BLaER1 (cell line): ENCODE data around the gene ARSD.

Source experiments
- H3K27ac ChIP-seq: shearing (Covaris generic); formaldehyde crosslinking; 2 replicates; pipeline ENCODE4 v1.8.1; 2022
- H3K27me3 ChIP-seq: shearing (Covaris generic); formaldehyde crosslinking; 2 replicates; pipeline ENCODE4 v1.8.1; 2022
- H3K36me3 ChIP-seq: shearing (Covaris generic); formaldehyde crosslinking; 2 replicates; pipeline ENCODE4 v1.8.1; 2022
- H3K4me1 ChIP-seq: shearing (Covaris generic); formaldehyde crosslinking; 2 replicates; pipeline ENCODE4 v1.8.1; 2022
- H3K4me2 ChIP-seq: shearing (Covaris generic); formaldehyde crosslinking; 2 replicates; pipeline ENCODE4 v1.8.1; 2022
- H3K4me3 ChIP-seq: shearing (Covaris generic); formaldehyde crosslinking; 2 replicates; pipeline ENCODE4 v1.8.1; 2022
- H3K9ac ChIP-seq: shearing (Covaris generic); formaldehyde crosslinking; 2 replicates; pipeline ENCODE4 v1.8.1; 2022
- H3K9me3 ChIP-seq: shearing (Covaris generic); formaldehyde crosslinking; 2 replicates; pipeline ENCODE4 v1.8.1; 2022
- H4K20me1 ChIP-seq: shearing (Covaris generic); formaldehyde crosslinking; 2 replicates; pipeline ENCODE4 v1.8.1; 2022
- Cebpa-rat ChIP-seq: shearing (Covaris generic); IDR thresholded peaks from 2 replicates; pipeline ENCODE4 v1.8.1; 2022

ARSD gene

DNA sequence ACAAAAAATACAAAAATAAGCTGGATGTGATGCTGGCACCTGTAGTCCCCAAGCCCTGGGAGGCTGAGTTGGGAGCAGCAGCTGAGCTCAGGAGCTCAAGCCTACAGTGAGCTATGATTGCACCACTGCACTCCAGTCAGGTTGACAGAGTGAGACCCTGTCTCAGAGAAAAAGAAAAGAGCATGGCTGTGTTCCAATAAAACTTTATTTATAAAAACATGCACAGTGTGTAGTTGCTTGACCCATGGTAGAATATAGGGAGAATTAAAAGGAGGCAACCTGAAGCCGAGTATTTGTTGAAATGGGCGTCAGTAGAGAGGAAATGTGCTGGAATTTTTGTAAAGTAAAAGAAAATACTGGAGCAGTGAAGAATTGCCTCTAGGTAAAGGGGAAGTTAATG, 73.4 kb downstream of the ARSD start:
- Histone ChIP-seq H3K9ac (no peak overlapping the region), H3K4me2 (no peak overlapping the region), H3K27ac (no peak overlapping the region), H3K9me3 (peaks cover 10% of the 10 kb centered on the region), H4K20me1 (no peaks in the 10 kb centered on the region), H3K36me3 (peaks cover 16% of the 10 kb centered on the region), H3K4me3 (no peak overlapping the region), H3K27me3 (no peaks in the 10 kb centered on the region), H3K4me1 (peaks cover 9% of the 10 kb centered on the region)
- no peak for TF ChIP-seq Cebpa-rat

GRCh38 chrX:2854918-2855317, 74.2 kb downstream of the ARSD start:
- no peaks in the 10 kb centered on the region for H3K27me3 ChIP-seq
- no peak overlapping the region for H3K4me3 ChIP-seq
- H3K36me3 ChIP-seq, result peaks cover 15% of the 10 kb centered on the region
- no peak overlapping the region for H3K9ac ChIP-seq
- no peak overlapping the region for H3K4me2 ChIP-seq
- no peaks in the 10 kb centered on the region for H4K20me1 ChIP-seq
- TF ChIP-seq Cebpa-rat, result no peak
- no peak overlapping the region for H3K27ac ChIP-seq
- H3K4me1 ChIP-seq, result peaks cover 3% of the 10 kb centered on the region
- H3K9me3 ChIP-seq, result peaks cover 10% of the 10 kb centered on the region
